Stimulated activated CD8-positive, alpha-beta memory T cell treated with anti-CD3 and anti-CD28 coated beads, Interleukin-12 subunit alpha, Interleukin-12 subunit beta, amount 100 ng/mL, for 4 hours (primary cell): Measurements from ENCODE around the gene TCF7L2.
"Not testable (repeated sequence)": the region's sequence is repeated elsewhere in the genome, so short reads cannot be mapped to it uniquely, and the experiment has no call there.

Experiments
- DNase-seq: peaks from one replicate; pipeline ENCODE4 v3.0.0-alpha.2; 2020; ENCODE audit warnings: low read depth

TCF7L2 gene

GRCh38 chr10:113095419-113096127 lies 145.5 kb downstream of the TCF7L2 start:
- DNase-seq, result no peak

- no peak for DNase-seq
Observed at GRCh38 chr10:113096128-113096996, 146.3 kb downstream of the TCF7L2 start.

GRCh38 chr10:113097036-113097435 lies 147.0 kb downstream of the TCF7L2 start:
- DNase-seq, result no peak

GRCh38 chr10:113099431-113100183 lies 149.6 kb downstream of the TCF7L2 start:
- no peak for DNase-seq

- no peak for DNase-seq
Observed at GRCh38 chr10:113100281-113100680, 150.2 kb downstream of the TCF7L2 start.

- DNase-seq, result no peak
Observed at GRCh38 chr10:113103131-113103840, 153.2 kb downstream of the TCF7L2 start.

- DNase-seq, result no peak
Observed at GRCh38 chr10:113104047-113104446, 154.0 kb downstream of the TCF7L2 start.

- DNase-seq, result no peak
Observed at GRCh38 chr10:113108194-113108835, 158.3 kb downstream of the TCF7L2 start.

GRCh38 chr10:113108948-113109347 lies 158.9 kb downstream of the TCF7L2 start:
- no peak for DNase-seq

- DNase-seq, result not testable (repeated sequence)
Observed at GRCh38 chr10:113109482-113109881, 159.4 kb downstream of the TCF7L2 start.

- DNase-seq, result no peak
Observed at GRCh38 chr10:113111260-113111659, 161.2 kb downstream of the TCF7L2 start.

GRCh38 chr10:113111900-113112853 lies 162.1 kb downstream of the TCF7L2 start:
- no peak for DNase-seq

GRCh38 chr10:113113241-113113640 lies 163.2 kb downstream of the TCF7L2 start:
- no peak for DNase-seq

- DNase-seq, result no peak
Observed at GRCh38 chr10:113113918-113114317, 163.9 kb downstream of the TCF7L2 start.

GRCh38 chr10:113115556-113115955 lies 165.5 kb downstream of the TCF7L2 start:
- DNase-seq, result no peak

- DNase-seq, result no peak
Observed at GRCh38 chr10:113118882-113119281, 168.8 kb downstream of the TCF7L2 start.

- DNase-seq, result no peak
Observed at GRCh38 chr10:113119801-113120200, 169.8 kb downstream of the TCF7L2 start.

GRCh38 chr10:113121153-113121552 lies 171.1 kb downstream of the TCF7L2 start:
- no peak for DNase-seq

- DNase-seq, result no peak
Observed at GRCh38 chr10:113122947-113123346, 172.9 kb downstream of the TCF7L2 start.

GRCh38 chr10:113124724-113125123 lies 174.7 kb downstream of the TCF7L2 start:
- no peak for DNase-seq
